ENCODE measurements around the gene SURF4. TPM values are rescaled to one million over a fixed set of nuclear protein-coding genes. Genes with fewer than 3 reads are reported as not detected.

SURF4 gene
- total and polyA plus RNA-seq, 2 of the 13 experiments (the other 11 are each of a cell fraction or from before 2014, with no cell fraction given): 220 to 265 TPM

- TF ChIP-seq HNF1A (IDR thresholded peaks at IDR 0.05; ENCODE audit: low read depth): 0 out of 2 replicates have a peak, but pooled peaks have one; percentile 17
- peak; percentile 80; the same call in 1 of the 2 replicates for TF ChIP-seq HNF1A (CRISPR knock-in tag; IDR thresholded peaks at IDR 0.05; ENCODE audit: borderline replicate concordance)
- TF ChIP-seq ZNF740 (CRISPR knock-in tag; IDR thresholded peaks at IDR 0.05): no peak
- TF ChIP-seq PHF20 (CRISPR knock-in tag; IDR thresholded peaks at IDR 0.05): peak; percentile 98
- no peak; the same call in 1 of the 2 replicates for TF ChIP-seq DRAP1 (CRISPR knock-in tag; IDR thresholded peaks at IDR 0.05)
- 0 out of 2 replicates have a peak, but pooled peaks have one; percentile 47 for TF ChIP-seq MIXL1 (CRISPR knock-in tag; IDR thresholded peaks at IDR 0.05)
- TF ChIP-seq PREB (CRISPR knock-in tag; IDR thresholded peaks at IDR 0.05): no peak
- TF ChIP-seq PRDM10 (CRISPR knock-in tag; IDR thresholded peaks at IDR 0.05; ENCODE audit: low read depth): peak; percentile 76; the same call in 1 of the 2 replicates
- peak; percentile 85 for TF ChIP-seq ZFX (CRISPR knock-in tag; IDR thresholded peaks at IDR 0.05; ENCODE audit: low read depth)
- TF ChIP-seq UBTF (CRISPR knock-in tag; IDR thresholded peaks at IDR 0.05): peak; percentile 100
- peak; percentile 80; the same call in 1 of the 2 replicates for TF ChIP-seq ZNF24 (IDR thresholded peaks at IDR 0.05)
- peak; percentile 87; the same call in 1 of the 2 replicates for TF ChIP-seq FOXC1 (CRISPR knock-in tag; IDR thresholded peaks at IDR 0.05; ENCODE audit: borderline replicate concordance)
- TF ChIP-seq ZNF562 (CRISPR knock-in tag; IDR thresholded peaks at IDR 0.05; ENCODE audit: borderline replicate concordance): no peak
- no peak for TF ChIP-seq PHB2 (IDR thresholded peaks at IDR 0.05; ENCODE audit: partially characterized antibody)
- no peak for TF ChIP-seq SIX1 (CRISPR knock-in tag; IDR thresholded peaks at IDR 0.05; ENCODE audit: borderline replicate concordance)
- no peak for TF ChIP-seq ZNF557 (CRISPR knock-in tag; IDR thresholded peaks at IDR 0.05)
Measured at GRCh38 chr9:133417541-133418461, 41.9 kb upstream of the SURF4 start, which contains the start of gene REXO4 (continued).
